Measurements from ENCODE around the gene CCR5AS.

DNA sequence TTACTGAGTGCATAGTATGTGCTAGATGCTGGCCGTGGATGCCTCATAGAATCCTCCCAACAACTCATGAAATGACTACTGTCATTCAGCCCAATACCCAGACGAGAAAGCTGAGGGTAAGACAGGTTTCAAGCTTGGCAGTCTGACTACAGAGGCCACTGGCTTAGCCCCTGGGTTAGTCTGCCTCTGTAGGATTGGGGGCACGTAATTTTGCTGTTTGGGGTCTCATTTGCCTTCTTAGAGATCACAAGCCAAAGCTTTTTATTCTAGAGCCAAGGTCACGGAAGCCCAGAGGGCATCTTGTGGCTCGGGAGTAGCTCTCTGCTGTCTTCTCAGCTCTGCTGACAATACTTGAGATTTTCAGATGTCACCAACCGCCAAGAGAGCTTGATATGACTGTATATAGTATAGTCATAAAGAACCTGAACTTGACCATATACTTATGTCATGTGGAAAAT, 37.2 kb downstream of the CCR5AS start:
- TF ChIP-seq, protein P1, sequence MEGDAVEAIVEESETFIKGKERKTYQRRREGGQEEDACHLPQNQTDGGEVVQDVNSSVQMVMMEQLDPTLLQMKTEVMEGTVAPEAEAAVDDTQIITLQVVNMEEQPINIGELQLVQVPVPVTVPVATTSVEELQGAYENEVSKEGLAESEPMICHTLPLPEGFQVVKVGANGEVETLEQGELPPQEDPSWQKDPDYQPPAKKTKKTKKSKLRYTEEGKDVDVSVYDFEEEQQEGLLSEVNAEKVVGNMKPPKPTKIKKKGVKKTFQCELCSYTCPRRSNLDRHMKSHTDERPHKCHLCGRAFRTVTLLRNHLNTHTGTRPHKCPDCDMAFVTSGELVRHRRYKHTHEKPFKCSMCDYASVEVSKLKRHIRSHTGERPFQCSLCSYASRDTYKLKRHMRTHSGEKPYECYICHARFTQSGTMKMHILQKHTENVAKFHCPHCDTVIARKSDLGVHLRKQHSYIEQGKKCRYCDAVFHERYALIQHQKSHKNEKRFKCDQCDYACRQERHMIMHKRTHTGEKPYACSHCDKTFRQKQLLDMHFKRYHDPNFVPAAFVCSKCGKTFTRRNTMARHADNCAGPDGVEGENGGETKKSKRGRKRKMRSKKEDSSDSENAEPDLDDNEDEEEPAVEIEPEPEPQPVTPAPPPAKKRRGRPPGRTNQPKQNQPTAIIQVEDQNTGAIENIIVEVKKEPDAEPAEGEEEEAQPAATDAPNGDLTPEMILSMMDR (IDR thresholded peaks at IDR 0.05 in 4 of 5, conservative IDR thresholded peaks at IDR 0.05 in 1 of 5) = no peak
- no peak for TF ChIP-seq POLR2A (IDR thresholded peaks at IDR 0.05)
